NCI-H1930 (cell line): ENCODE measurements around the gene MTHFR.

Source experiments
- DNase-seq, 2 experiments: peaks; one replicate each; lab custom pipeline; 2025; lab: John Stamatoyannopoulos, UW

Gene MTHFR

DNA sequence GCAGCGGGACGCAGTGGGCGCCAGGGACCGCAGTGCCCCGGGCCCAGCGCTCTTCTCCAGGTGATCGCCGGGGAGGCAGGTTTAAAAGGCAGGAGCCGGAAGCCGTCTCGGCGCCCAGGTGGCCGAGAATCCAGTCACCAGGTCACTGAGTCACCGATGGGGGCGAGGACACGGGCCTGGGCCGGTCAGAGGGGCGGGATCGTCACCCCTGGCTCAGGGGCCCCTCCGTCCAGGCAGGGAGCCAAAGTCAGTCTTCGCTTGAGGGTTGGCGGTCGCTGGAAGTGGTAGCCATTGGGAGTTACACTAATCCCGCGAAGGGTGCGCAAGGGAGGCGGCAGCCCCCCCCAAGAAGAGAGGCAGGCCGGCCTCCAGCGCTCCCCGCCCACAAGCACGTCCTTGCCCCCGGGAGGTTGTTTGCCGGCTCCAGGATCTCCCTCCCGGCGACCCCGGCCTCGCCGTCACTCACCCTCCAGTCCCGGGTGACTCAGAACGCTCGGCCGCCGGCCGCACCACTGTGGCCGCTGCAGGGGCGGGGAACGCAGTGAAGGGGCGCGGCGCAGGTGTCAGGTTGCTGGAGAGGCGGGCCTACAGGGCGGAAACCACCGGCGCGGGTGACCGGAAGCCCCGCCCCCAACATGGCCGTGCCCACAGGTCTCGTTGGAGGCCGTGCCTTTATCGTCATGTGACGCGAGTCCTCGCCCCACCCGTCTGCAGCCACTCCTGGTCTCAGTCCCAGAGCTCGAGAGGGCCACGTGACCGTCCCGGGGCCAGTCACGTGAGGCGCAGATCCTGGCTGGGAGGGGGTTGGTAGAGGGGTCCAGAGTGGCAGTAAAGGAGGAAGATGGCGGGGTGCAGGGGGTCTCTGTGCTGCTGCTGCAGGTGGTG is at the start of gene MTHFR, which contains the start of gene CLCN6:
Gene MTHFR (minus strand): TSS at position 543 of the 885 bp plus-strand sequence. CDS start 2,848 bp downstream, outside the sequence.
Gene CLCN6 (plus strand): TSS at position 770 of the 885 bp plus-strand sequence. CDS start 72 bp downstream, at position 842.
- DNase-seq, result peak; percentile 95 to 98

DNA sequence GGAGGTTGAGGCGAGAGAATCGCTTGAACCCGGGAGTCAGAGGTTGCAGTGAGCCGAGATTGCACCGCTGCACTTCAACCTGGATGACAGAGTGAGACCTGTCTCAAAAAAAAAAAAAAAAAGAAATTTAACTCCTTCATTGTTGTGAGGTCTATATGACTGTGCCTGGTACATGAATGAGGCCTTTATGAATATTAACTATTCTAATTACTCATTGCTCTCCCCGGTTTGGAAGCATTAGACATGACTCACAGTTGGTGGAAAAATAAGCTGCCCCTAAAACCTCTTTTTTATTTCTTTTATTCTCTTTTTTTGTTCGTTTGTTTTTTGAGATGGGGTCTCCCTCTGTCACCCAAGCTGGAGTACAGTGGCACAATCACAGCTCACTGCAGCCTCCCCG is 49.7 kb upstream of the MTHFR start:
- no peak for DNase-seq

DNA sequence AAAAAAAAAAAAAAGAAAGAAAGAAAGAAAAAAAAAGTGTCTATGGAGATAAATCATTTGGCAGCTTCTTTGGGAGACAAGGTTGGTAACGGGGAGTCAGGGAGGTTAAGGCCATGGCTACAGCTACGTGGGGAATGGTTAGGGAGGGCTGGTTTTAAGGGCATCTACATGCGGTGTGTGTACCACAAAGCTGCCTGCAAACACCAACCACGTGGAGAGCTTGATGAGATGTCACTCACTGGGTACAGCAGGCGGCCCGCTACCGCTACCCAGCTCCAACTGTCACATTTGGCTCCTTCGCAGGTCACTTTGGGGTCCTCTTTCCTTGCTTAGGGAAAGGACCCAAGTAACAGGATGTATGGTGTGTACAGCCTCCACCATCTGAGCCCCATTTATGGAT is 48.8 kb upstream of the MTHFR start:
- DNase-seq, result no peak

DNA sequence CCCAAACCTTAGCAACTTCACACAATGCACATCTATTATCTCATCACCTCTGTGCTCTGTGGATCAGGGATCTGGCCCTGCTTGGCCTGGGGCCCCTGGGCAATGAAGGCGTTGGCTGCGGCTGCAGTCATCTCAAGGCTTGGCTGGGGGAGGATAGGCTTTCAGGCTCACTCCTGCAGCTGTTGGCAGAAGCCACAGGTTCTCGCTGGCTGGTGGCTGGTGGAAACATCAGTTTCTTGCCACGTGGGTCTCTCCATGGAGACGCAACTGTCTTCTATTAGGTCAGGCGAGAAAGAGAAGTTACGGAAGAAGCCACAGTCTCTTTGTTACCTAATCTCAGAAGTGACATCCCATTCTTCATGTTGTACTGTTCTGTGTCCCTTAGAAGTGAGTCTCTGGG is 45.4 kb upstream of the MTHFR start:
- DNase-seq, result no peak

DNA sequence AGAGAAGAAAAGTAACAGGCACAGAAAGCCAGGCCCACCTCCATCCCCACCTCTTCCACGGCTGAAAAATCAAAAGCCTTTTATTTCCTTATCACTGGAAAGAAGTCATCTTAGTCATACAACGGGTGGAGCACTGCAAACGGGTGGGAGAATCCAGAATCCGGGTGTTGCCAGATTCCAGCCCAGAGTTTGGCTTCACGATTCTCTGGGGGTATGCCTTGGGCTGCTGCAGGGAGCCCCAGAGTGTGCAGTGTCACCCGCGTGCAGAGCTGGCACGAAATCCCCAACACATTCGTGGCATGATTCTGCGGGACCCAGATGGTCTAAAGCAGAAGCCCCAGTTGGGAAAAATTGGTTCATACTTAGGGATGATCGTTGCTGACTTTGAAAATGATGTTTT is 44.4 kb upstream of the MTHFR start:
- no peak for DNase-seq

DNA sequence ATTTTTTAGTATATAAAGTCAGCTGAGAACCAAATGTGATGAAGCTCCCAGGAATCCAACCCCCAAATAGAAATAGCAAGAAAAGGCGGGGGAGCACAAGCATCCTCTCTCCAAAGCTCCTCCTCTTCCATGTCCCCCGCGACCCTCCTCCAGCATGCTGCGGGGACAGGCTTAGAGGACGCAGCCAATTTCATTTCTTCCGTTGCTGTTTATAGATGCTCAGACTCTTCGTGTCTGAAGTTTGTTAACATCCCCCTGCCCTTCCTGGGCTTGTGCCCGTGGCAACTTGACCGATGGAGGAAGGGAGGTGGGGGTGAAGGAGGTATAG is 42.6 kb upstream of the MTHFR start:
- DNase-seq, result no peak

DNA sequence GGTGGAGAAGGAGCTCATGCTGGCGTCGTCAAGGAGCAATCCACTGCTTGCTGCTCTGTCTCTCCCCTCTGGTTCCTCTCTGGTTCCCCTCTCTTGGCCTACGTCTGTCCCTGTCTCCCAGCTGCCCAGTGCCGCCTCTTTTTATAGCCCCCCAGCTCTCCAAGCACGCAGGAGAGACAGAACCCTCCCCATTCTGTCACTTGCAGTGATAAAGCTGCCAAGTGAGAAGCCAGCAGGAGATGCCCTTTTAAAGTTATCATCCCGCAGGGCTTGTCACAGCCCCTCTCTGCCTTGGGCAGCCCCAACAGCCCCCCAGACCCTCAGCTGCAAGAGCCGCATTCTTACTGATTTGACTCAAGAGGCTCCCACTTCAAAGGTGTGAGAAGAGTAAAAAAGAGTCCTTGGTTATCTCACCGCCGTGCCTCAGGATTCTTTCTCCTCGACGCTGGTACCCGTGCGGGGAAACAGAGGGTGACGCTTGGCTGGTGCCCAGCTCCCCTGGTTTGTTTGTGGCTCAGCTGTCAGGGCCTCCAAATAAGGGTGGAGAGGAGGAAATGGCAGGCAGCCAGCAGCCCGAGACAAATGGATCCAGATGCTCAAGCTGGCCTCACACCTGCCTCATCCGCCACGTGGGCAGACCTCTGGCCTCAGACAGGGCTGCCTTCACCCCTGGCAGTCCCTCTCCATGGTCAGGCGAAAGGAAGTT is 42.1 kb upstream of the MTHFR start, which contains the start of gene NPPA:
Gene NPPA (minus strand): TSS at position 117 of the 706 bp plus-strand sequence. CDS start 99 bp downstream, at position 18.
- DNase-seq, result no peak

DNA sequence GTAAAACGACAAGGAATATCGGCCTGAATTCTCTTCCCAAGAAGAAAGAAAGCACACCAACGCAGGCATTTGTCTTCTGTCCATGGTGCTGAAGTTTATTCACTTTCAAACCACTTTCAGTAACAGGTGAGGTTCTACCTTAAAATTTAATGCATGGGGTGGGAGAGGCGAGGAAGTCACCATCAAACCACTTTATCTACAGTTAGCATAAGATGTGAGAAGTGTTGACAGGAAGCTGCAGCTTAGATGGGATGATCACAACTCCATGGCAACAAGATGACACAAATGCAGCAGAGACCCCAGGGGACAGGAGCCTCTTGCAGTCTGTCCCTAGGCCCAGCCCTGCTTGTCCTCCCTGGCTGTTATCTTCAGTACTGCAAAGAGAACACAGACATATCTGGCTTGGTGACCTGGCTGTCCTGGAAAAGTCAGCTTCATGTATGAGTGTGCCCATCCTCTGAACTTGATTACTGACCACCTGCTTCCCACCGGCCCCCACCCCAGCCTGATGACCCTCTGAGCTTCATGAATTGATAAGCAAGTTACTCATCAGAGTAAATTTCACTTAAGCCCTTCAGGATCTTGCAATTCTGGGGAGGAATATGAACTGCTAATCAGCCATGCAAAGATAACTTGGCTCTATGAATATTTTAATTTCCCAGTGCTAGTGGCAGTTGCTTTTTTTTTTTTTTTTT is 40.0 kb upstream of the MTHFR start:
- DNase-seq, result no peak

DNA sequence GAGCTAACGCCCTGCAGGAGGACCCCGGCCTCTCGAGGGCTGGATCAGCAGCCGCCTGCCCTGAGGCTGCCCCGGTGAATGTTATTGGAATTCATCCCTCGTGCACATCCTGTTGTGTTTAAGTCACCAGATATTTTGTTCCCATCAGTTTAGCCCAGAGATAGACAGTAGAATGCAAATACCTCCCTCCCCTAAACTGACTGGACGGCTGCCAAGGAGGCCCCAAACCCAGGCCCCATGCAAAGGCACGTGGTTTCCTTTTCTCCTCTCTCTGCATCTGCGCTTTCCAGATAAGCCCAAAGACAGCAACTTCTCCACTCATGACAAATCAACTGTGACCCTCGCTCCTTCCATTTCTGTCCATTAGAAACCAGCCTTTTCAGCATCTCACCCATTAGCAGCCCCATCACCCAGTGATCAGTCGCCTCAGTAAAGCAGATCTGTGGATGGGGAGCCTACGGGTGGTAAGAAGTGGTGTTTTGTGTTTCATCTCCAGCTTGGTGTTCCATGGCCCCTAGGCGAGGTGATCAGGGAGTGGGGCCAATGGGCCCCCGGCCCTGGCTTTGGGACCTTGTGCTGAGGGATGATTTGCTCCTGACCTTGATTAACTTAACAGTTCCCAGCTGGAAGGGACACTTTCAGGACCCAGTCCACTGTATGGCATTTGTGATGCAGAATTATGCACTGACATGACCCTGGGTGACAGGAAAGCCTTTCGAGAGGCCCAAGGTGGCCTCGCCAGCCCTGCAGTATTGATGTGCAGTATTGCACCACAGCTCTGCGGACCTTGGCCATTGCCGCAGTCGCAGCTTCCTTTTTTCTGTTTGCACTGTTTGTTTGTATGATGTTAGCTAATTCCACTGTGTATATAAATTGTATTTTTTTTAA is 36.6 kb upstream of the MTHFR start:
- DNase-seq, result no peak

DNA sequence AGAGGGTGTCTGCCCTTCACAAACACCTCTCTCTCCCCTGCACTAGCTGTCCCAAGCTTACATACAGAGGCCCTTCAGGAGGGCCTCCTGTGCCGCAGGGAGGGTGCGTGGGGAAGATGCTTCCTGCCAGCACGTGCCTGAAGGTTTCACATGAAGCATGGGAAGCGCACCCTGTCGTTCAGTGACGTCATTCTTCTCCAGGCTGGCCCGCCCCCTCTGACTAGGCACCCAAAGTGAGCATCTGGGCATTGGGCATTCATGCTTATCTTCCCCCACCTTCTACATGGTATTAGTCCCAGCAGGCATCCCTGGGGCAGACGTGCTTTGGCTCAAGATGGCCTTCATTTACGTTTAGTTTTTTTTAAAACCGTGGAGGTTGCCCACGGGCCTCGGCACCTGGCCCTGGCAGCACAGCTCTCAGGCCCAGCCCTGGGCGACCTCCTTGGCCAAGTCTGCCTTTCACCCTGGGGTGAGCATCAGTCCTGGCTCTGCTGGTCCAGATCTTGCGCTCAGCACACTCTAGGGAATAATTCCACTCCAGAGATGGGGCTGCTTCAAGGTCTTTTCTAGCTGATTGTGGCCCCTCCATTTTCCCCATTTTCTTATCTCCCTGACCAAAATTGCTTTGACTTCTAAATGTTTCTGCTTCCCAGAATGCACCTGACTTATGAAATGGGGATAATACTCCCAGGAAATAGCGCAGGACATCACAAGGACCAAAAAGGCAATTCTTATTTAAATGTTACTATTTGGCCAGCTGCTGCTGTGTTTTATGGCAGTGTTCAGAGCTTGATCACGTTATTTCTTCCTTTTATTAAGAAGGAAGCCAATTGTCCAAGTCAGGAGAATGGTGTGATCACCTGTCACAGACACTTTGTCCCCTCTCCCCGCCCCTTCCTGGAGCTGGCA is 35.7 kb upstream of the MTHFR start:
- no peak for DNase-seq

DNA sequence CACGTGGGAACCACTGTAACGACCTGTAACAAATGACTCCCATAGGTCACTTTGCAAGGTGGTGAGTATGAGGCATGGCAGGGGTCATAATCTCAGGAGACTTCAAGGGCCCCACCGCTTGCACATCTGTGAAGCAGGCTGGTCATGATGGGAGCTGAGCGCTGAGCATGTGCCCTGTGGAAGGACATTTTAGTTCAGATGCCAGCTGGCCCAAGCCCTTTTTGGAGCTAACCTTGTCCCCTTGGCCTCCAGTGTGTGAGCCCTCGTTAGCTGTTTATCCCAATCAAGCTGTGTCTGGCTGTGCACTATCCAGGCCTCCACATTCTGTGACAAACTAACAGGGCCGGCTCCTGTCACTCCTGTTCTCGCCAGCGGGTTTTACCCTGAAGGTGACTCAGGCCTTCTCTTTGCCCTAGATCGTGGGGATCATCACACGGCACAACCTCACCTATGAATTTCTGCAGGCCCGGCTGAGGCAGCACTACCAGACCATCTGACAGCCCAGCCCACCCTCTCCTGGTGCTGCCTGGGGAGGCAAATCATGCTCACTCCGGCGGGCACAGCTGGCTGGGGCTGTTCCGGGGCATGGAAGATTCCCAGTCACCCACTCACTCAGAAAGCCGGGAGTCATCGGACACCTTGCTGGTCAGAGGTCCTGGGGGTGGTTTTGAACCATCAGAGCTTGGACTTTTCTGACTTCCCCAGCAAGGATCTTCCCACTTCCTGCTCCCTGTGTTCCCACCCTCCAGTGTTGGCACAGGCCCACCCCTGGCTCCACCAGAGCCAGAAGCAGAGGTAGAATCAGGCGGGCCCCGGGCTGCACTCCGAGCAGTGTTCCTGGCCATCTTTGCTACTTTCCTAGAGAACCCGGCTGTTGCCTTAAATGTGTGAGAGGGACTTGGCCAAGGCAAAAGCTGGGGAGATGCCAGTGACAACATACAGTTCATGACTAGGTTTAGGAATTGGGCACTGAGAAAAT is 34.3 kb upstream of the MTHFR start:
- DNase-seq, result no peak

DNA sequence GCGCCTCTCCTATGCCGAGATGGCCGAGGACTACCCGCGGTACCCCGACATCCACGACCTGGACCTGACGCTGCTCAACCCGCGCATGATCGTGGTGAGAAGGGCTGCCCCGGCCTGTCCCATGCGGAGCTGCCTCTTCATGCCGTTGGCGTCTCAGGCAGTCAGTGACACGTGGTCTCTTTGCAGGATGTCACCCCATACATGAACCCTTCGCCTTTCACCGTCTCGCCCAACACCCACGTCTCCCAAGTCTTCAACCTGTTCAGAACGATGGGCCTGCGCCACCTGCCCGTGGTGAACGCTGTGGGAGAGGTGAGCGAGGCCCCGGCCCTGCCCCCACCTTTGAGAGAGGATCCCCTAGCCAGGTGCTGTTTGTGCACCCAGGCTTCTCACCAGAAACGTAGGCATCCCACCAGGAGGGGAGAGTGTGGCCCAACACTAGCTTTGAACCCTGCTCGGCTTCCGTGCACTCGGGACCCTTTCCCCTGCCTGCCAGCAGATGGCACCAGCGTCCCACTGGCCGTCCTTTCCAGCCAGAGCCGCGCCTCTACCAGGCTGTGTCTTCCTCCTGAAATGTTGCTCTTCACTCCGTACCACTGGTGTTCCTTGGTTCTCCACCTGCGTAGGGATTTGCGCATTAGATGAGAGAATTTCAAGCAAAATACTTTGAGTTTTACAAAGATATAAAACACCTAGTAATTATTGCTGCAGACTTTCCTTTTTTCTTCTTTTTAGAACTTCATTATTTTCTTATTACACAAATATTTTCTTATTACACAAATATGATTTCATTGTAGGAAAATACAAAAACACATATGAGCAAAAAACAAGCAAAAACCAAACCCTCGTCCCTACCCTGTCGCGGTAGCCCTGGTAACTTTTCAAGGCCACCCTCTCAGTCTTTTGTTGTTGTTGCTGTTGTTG is 32.8 kb upstream of the MTHFR start:
- DNase-seq, result peak in 1 of 2 experiments; percentile 36

DNA sequence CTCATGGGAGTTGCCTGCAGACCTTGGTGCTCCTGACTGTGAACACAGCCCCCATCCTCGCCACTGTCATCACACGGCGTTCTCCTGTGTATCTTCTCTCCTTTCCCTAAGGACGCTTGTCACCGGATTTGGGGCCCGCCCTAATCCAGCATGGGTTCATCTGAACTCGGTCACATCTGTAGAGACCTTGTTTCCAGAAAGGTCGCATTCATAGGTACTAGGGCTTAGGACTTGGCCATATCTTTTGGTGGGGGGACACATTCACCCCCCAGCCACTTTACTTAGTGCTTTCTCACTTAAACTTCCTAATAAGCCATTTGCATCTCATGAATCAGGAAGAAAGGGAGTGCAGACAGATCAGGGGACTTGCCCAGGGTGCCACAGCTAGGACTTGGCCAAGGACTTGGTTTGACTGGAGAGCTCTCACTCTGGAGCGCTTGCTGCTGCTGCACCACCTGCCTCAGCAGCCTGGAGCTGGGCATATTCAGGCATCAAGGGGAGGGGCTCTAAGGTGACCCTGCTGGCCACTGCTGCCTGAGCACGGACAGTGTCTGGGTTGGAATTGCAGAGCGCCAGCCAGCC is 32.1 kb upstream of the MTHFR start:
- DNase-seq, result no peak

DNA sequence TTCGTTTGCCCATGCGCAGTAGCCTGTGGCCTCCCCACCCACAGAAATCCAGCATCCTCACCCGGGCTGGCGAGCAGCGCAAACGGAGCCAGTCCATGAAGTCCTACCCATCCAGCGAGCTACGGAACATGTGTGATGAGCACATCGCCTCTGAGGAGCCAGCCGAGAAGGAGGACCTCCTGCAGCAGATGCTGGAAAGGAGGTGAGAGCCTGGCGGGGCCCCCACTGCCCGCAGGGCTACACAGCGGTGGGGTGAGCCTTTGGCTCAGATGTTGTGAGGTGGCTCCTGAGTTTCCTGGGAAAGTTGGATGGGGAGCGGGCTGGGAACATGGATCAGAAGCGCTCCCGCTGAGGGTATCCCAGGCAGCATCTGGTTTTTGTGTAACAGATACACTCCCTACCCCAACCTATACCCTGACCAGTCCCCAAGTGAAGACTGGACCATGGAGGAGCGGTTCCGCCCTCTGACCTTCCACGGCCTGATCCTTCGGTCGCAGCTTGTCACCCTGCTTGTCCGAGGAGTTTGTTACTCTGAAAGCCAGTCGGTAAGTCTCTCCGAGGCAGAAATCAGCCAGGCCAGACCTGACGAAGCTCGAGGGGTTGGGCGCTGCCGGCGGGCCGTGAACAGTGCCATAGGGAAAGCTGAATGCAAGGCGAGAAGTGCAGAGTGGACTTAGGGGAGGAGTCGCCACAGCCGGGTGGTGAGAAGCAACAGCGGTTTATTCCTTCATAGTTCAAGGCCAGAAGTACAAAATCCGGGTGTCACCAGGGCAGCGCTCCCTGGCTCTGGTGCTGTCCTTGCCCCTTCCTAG is 31.4 kb upstream of the MTHFR start:
- DNase-seq, result no peak

DNA sequence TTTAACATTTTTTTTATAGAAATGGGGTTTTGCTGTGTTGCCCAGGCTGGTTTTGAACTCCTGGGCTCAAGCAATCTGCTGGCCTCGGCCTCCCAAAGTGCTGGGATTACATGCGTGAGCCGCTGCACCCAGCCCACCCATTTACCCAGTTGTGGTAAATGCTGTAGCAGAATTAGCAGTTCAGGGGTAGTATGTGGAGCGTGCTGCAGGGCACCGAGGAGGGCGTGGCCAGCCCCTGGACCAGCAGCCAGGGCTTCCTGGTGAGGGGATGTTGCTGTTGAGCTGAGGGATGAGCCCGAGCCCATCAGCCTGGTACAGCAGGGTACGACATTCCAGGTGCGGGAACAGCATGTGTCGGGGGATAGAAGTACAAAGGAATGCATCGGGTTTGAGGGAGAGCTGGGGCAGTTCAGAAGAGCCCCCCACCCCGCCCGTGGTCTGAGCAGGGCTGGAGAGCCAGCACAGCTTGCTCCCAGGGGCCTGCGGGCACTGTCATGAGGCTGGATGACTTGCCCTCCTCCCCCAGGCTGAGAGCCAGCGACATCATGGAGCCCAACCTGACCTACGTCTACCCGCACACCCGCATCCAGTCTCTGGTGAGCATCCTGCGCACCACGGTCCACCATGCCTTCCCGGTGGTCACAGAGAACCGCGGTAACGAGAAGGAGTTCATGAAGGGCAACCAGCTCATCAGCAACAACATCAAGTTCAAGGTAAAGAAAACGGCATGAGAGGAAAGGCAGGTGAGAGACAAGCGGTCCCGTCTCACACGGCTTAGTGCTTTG is 29.9 kb upstream of the MTHFR start:
- no peak for DNase-seq

DNA sequence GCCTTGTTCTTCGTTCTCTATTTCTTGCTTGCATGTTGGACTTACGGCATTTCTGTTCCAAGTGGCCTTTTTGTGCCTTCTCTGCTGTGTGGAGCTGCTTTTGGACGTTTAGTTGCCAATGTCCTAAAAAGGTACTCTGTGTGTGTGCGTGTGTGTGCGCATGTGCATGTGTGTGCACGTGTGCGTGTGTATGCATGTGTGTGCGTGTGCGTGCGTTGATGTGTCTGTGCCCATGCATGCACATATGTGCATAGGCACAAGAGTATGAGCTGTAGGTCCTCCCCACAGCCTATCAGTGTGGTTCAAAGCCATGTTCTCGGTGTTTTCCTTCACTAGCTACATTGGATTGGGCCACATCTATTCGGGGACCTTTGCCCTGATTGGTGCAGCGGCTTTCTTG is 28.1 kb upstream of the MTHFR start:
- no peak for DNase-seq
